GM19438 (cell line): ENCODE measurements around the gene MAST4.

Experiments
- ATAC-seq: cut with Tn5 transposase; IDR thresholded peaks from one replicate; pipeline ENCODE4 v1.9.1; 2021; ENCODE audit warnings: low read depth; ENCODE audit not compliant: unreplicated experiment

Gene MAST4

GRCh38 chr5:67209141-67209771, 613.1 kb downstream of the MAST4 start:
- peak; percentile 40 for ATAC-seq

GRCh38 chr5:67211926-67212325, 615.7 kb downstream of the MAST4 start:
- no peak for ATAC-seq

- no peak for ATAC-seq
Observed at GRCh38 chr5:67214036-67214435, 617.8 kb downstream of the MAST4 start.

- no peak for ATAC-seq
Observed at GRCh38 chr5:67214707-67215447, 618.7 kb downstream of the MAST4 start.

GRCh38 chr5:67215519-67216471, 619.6 kb downstream of the MAST4 start:
- ATAC-seq: peak; percentile 99

GRCh38 chr5:67216564-67216963, 620.4 kb downstream of the MAST4 start:
- no peak for ATAC-seq
